Keratinocyte (primary cell): ENCODE measurements around the gene SPATA31D1. TPM values are rescaled to one million over a fixed set of nuclear protein-coding genes. Genes with fewer than 3 reads are reported as not detected.

Experiments
- DNase-seq: peaks from one replicate; pipeline ENCODE4 v3.0.0-alpha.2; 2011; ENCODE audit warnings: low read depth, missing footprints, low spot score
- FAIRE-seq: peaks from 2 replicates; lab custom pipeline; 2011; peaks lifted over from hg19 to GRCh38; lab: Jason Lieb, UNC
- H2AFZ ChIP-seq: 2 replicates; pipeline ENCODE4 v1.6.0; 2012; ENCODE audit warnings: low read length, control low read depth, inconsistent platforms; ENCODE audit not compliant: control insufficient read depth
- H3K27ac ChIP-seq: 2 replicates; pipeline ENCODE4 v1.5.1; 2011; ENCODE audit warnings: low read length; ENCODE audit not compliant: control insufficient read depth, insufficient read depth
- H3K27me3 ChIP-seq: 3 replicates; pipeline ENCODE4 v1.6.0; 2011; ENCODE audit warnings: low read length; ENCODE audit not compliant: control insufficient read depth, insufficient read depth; ENCODE audit errors: extremely low read depth
- H3K36me3 ChIP-seq, 2 experiments: 2 replicates in 1 of 2; 3 replicates in 1 of 2; pipeline ENCODE4 v1.5.1; 2011; ENCODE audit warnings: low read length in 2 of 2, mild to moderate bottlenecking in 1 of 2; ENCODE audit not compliant: control insufficient read depth in 2 of 2, insufficient read depth in 2 of 2; ENCODE audit errors: extremely low read depth in 1 of 2
- H3K4me1 ChIP-seq: 3 replicates; pipeline ENCODE4 v1.5.1; 2011; ENCODE audit warnings: low read length; ENCODE audit not compliant: control insufficient read depth, insufficient read depth; ENCODE audit errors: extremely low read depth
- H3K4me2 ChIP-seq: 3 replicates; pipeline ENCODE4 v1.6.0; 2011; ENCODE audit warnings: low read depth, low read length; ENCODE audit not compliant: control insufficient read depth, insufficient read depth; ENCODE audit errors: extremely low read depth
- H3K4me3 ChIP-seq, 3 experiments: fragments of 200-600 bp in 1 of 3; sonication (generic) in 1 of 3; 2 replicates in 2 of 3; 3 replicates in 1 of 3; pipeline ENCODE4 v1.5.1; 2011 to 2016; ENCODE audit warnings: low read length in 3 of 3, mild to moderate bottlenecking in 3 of 3, control low read depth in 2 of 3, inconsistent platforms in 1 of 3, low read depth in 1 of 3, mixed read lengths in 1 of 3, mixed run types in 1 of 3, moderate library complexity in 1 of 3; ENCODE audit not compliant: control insufficient read depth in 2 of 3, insufficient read depth in 2 of 3; ENCODE audit errors: extremely low read depth in 1 of 3
- H3K79me2 ChIP-seq: 2 replicates; pipeline ENCODE4 v1.6.0; 2012; ENCODE audit warnings: low read length; ENCODE audit not compliant: control insufficient read depth, insufficient read depth
- H3K9ac ChIP-seq: 3 replicates; pipeline ENCODE4 v1.6.0; 2011; ENCODE audit warnings: low read length; ENCODE audit not compliant: control insufficient read depth, insufficient read depth; ENCODE audit errors: extremely low read depth
- H3K9me1 ChIP-seq: 3 replicates; pipeline ENCODE4 v1.6.0; 2011; ENCODE audit warnings: low read length; ENCODE audit not compliant: control insufficient read depth, insufficient read depth; ENCODE audit errors: extremely low read depth
- H3K9me3 ChIP-seq: 2 replicates; pipeline ENCODE4 v1.5.1; 2012; ENCODE audit warnings: low read depth, low read length; ENCODE audit not compliant: control insufficient read depth
- H4K20me1 ChIP-seq: 3 replicates; pipeline ENCODE4 v1.6.0; 2011; ENCODE audit warnings: low read length; ENCODE audit not compliant: control insufficient read depth, insufficient read depth; ENCODE audit errors: extremely low read depth
- EZH2 ChIP-seq: IDR thresholded peaks from one replicate; pipeline ENCODE4 v1.6.1; 2012; ENCODE audit warnings: inconsistent platforms, mild to moderate bottlenecking, low read length, moderate library complexity
- dilution Hi-C: fragments of 300-500 bp; cut with MboI; formaldehyde crosslinking; loops from one replicate; pipeline ENCODE4 v1.7.0; 2020; ENCODE audit warnings: low sequenced_read_pairs; ENCODE audit not compliant: extremely low pct_ligation_motif_present
- polyA plus RNA-seq, 5 experiments: library from polyadenylated mRNA; depleted of rRNA in 3 of 5; stranded (reverse) in 3 of 5; stranded (forward) in 1 of 5; unstranded in 1 of 5; fragments of >200 nt; gene quantifications; 1 replicate in 1 of 5; 2 replicates in 3 of 5; 3 replicates in 1 of 5; pipeline versions ENCODE4 v1.2.1 to v1.2.3, GENCODE V29; 2011 to 2012; ENCODE audit warnings: missing spikeins in 2 of 5, low read depth in 1 of 5, low replicate concordance in 1 of 5
- TF ChIP-seq, protein P1 (sequence below), 3 experiments: IDR thresholded peaks in 1 of 3; conservative IDR thresholded peaks in 1 of 3; optimal IDR thresholded peaks in 1 of 3; 2 replicates in 2 of 3; 3 replicates in 1 of 3; pipeline versions ENCODE3 to v1.5.1; 2011; ENCODE audit warnings: low read length in 3 of 3, mild to moderate bottlenecking in 3 of 3, moderate library complexity in 2 of 3, control low read depth in 1 of 3, inconsistent platforms in 1 of 3; ENCODE audit not compliant: insufficient read depth in 2 of 3; ENCODE audit errors: extremely low read depth in 1 of 3

Gene SPATA31D1
- polyA plus RNA-seq, 1 donor (not counting 4 experiments of a cell fraction or from before 2014, with no cell fraction given), result not detected

- no peak for DNase-seq
- peak; percentile 84 for FAIRE-seq
- Histone ChIP-seq H3K4me3 (no peak overlapping the region), H2AFZ (peak overlapping the region; percentile 65), H3K4me2 (peak overlapping the region; percentile 36), H3K9me3 (no peaks in the 10 kb centered on the region), H3K27me3 (no peaks in the 10 kb centered on the region), H3K9ac (no peak overlapping the region), H3K27ac (no peak overlapping the region), H4K20me1 (no peaks in the 10 kb centered on the region), H3K9me1 (no peaks in the 10 kb centered on the region), H3K79me2 (no peaks in the 10 kb centered on the region), H3K36me3 (no peaks in the 10 kb centered on the region), H3K4me1 (peaks cover 8% of the 10 kb centered on the region)
- dilution Hi-C loops, result no loop called here
- TF ChIP-seq, protein P1, sequence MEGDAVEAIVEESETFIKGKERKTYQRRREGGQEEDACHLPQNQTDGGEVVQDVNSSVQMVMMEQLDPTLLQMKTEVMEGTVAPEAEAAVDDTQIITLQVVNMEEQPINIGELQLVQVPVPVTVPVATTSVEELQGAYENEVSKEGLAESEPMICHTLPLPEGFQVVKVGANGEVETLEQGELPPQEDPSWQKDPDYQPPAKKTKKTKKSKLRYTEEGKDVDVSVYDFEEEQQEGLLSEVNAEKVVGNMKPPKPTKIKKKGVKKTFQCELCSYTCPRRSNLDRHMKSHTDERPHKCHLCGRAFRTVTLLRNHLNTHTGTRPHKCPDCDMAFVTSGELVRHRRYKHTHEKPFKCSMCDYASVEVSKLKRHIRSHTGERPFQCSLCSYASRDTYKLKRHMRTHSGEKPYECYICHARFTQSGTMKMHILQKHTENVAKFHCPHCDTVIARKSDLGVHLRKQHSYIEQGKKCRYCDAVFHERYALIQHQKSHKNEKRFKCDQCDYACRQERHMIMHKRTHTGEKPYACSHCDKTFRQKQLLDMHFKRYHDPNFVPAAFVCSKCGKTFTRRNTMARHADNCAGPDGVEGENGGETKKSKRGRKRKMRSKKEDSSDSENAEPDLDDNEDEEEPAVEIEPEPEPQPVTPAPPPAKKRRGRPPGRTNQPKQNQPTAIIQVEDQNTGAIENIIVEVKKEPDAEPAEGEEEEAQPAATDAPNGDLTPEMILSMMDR (optimal IDR thresholded peaks at IDR 0.05 in 1 of 3, IDR thresholded peaks at IDR 0.05 in 1 of 3, conservative IDR thresholded peaks at IDR 0.05 in 1 of 3; ENCODE audit: extremely low read depth in 1 of 3, insufficient read depth in 2 of 3, low read length in 3 of 3), result no peak
- TF ChIP-seq EZH2, result no peak
Observed at GRCh38 chr9:82031538-82032280, 43.1 kb downstream of the SPATA31D1 start.

GRCh38 chr9:82034956-82035731 is 46.6 kb downstream of the SPATA31D1 start:
- Histone ChIP-seq H3K27ac (no peak overlapping the region), H3K4me3 (no peak overlapping the region), H3K4me1 (peaks cover 8% of the 10 kb centered on the region), H3K27me3 (no peaks in the 10 kb centered on the region), H4K20me1 (no peaks in the 10 kb centered on the region), H3K4me2 (no peak overlapping the region), H3K36me3 (no peaks in the 10 kb centered on the region), H3K9me3 (no peaks in the 10 kb centered on the region), H2AFZ (no peak overlapping the region), H3K9ac (no peak overlapping the region), H3K9me1 (no peaks in the 10 kb centered on the region), H3K79me2 (no peaks in the 10 kb centered on the region)
- no peak for DNase-seq
- no peak for FAIRE-seq
- TF ChIP-seq EZH2, result no peak
- TF ChIP-seq, protein P1 (optimal IDR thresholded peaks at IDR 0.05 in 1 of 3, IDR thresholded peaks at IDR 0.05 in 1 of 3, conservative IDR thresholded peaks at IDR 0.05 in 1 of 3; ENCODE audit: extremely low read depth in 1 of 3, insufficient read depth in 2 of 3, low read length in 3 of 3), result no peak
- dilution Hi-C loops, result no loop called here
